ENCODE results near the gene NCK2.

The NCK2 gene

GRCh38 chr2:105800036-105800713 lies 55.5 kb downstream of the NCK2 start:
- H3K27me3 ChIP-seq (ENCODE audit: insufficient read depth, low read length, poor library complexity, severe bottlenecking): no peaks in the 10 kb centered on the region

GRCh38 chr2:105800953-105801635 lies 56.4 kb downstream of the NCK2 start:
- TF ChIP-seq EZH2phosphoT487 (IDR thresholded peaks at IDR 0.05; ENCODE audit: borderline replicate concordance): no peak
- TF ChIP-seq, protein P1, sequence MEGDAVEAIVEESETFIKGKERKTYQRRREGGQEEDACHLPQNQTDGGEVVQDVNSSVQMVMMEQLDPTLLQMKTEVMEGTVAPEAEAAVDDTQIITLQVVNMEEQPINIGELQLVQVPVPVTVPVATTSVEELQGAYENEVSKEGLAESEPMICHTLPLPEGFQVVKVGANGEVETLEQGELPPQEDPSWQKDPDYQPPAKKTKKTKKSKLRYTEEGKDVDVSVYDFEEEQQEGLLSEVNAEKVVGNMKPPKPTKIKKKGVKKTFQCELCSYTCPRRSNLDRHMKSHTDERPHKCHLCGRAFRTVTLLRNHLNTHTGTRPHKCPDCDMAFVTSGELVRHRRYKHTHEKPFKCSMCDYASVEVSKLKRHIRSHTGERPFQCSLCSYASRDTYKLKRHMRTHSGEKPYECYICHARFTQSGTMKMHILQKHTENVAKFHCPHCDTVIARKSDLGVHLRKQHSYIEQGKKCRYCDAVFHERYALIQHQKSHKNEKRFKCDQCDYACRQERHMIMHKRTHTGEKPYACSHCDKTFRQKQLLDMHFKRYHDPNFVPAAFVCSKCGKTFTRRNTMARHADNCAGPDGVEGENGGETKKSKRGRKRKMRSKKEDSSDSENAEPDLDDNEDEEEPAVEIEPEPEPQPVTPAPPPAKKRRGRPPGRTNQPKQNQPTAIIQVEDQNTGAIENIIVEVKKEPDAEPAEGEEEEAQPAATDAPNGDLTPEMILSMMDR (conservative IDR thresholded peaks at IDR 0.05; ENCODE audit: low read length): no peak
- Histone ChIP-seq H2AFZ (ENCODE audit: low read length) (no peak overlapping the region), H3K4me2 (ENCODE audit: low read depth, low read length, poor library complexity, severe bottlenecking) (no peak overlapping the region), H3F3A (ENCODE audit: low read depth) (peaks cover 9% of the 10 kb centered on the region; the same call in 1 of the 2 replicates), H4K20me1 (ENCODE audit: insufficient read depth, low read length, poor library complexity, severe bottlenecking) (no peaks in the 10 kb centered on the region), H3K9me2 (replicated peaks; ENCODE audit: low read depth, low read length) (no peaks in the 10 kb centered on the region), H3K4me1 (ENCODE audit: insufficient read depth, low read length, poor library complexity, severe bottlenecking) (peaks cover 78% of the 10 kb centered on the region), H3K9ac (ENCODE audit: low read depth, low read length, poor library complexity, severe bottlenecking) (no peak overlapping the region), H3K79me2 (ENCODE audit: insufficient read depth, low read length) (peaks cover 90% of the 10 kb centered on the region), H3K27me3 (ENCODE audit: insufficient read depth, low read length, poor library complexity, severe bottlenecking) (no peaks in the 10 kb centered on the region), H3K4me3 (ENCODE audit: low read length, poor library complexity, severe bottlenecking) (no peak overlapping the region), H3K9me3 (ENCODE audit: insufficient read depth, low read depth, low read length) (no peaks in the 10 kb centered on the region), H3K36me3 (ENCODE audit: insufficient read depth, low read length) (no peaks in the 10 kb centered on the region)

More at GRCh38 chr2:105800036-105800713, 55.5 kb downstream of the NCK2 start:
- peaks cover 87% of the 10 kb centered on the region for H3K4me1 ChIP-seq (ENCODE audit: insufficient read depth, low read length, poor library complexity, severe bottlenecking)
- H3K9me3 ChIP-seq (ENCODE audit: insufficient read depth, low read depth, low read length): no peaks in the 10 kb centered on the region
- H3F3A ChIP-seq (ENCODE audit: low read depth): peaks cover 12% of the 10 kb centered on the region; the same call in 1 of the 2 replicates
- H2AFZ ChIP-seq (ENCODE audit: low read length): no peak overlapping the region
- H3K4me2 ChIP-seq (ENCODE audit: low read depth, low read length, poor library complexity, severe bottlenecking): no peak overlapping the region
- TF ChIP-seq, protein P1 (conservative IDR thresholded peaks at IDR 0.05; ENCODE audit: low read length): no peak
- no peak for TF ChIP-seq EZH2phosphoT487 (IDR thresholded peaks at IDR 0.05; ENCODE audit: borderline replicate concordance)
- H4K20me1 ChIP-seq (ENCODE audit: insufficient read depth, low read length, poor library complexity, severe bottlenecking): no peaks in the 10 kb centered on the region
- H3K79me2 ChIP-seq (ENCODE audit: insufficient read depth, low read length): peaks cover 91% of the 10 kb centered on the region
- H3K4me3 ChIP-seq (ENCODE audit: low read length, poor library complexity, severe bottlenecking): no peak overlapping the region
- no peaks in the 10 kb centered on the region for H3K9me2 ChIP-seq (replicated peaks; ENCODE audit: low read depth, low read length)
- no peak overlapping the region for H3K9ac ChIP-seq (ENCODE audit: low read depth, low read length, poor library complexity, severe bottlenecking)
- H3K36me3 ChIP-seq (ENCODE audit: insufficient read depth, low read length): no peaks in the 10 kb centered on the region

- H3K9me3 ChIP-seq (ENCODE audit: insufficient read depth, low read depth, low read length): no peaks in the 10 kb centered on the region
- H4K20me1 ChIP-seq (ENCODE audit: insufficient read depth, low read length, poor library complexity, severe bottlenecking): no peaks in the 10 kb centered on the region
- H3K4me2 ChIP-seq (ENCODE audit: low read depth, low read length, poor library complexity, severe bottlenecking): no peak overlapping the region
- no peak for TF ChIP-seq EZH2phosphoT487 (IDR thresholded peaks at IDR 0.05; ENCODE audit: borderline replicate concordance)
- no peak overlapping the region for H2AFZ ChIP-seq (ENCODE audit: low read length)
- H3K79me2 ChIP-seq (ENCODE audit: insufficient read depth, low read length): peaks cover 91% of the 10 kb centered on the region
- H3K9ac ChIP-seq (ENCODE audit: low read depth, low read length, poor library complexity, severe bottlenecking): no peak overlapping the region
- H3K9me2 ChIP-seq (replicated peaks; ENCODE audit: low read depth, low read length): no peaks in the 10 kb centered on the region
- H3K36me3 ChIP-seq (ENCODE audit: insufficient read depth, low read length): no peaks in the 10 kb centered on the region
- H3K27me3 ChIP-seq (ENCODE audit: insufficient read depth, low read length, poor library complexity, severe bottlenecking): no peaks in the 10 kb centered on the region
- no peak overlapping the region for H3K4me3 ChIP-seq (ENCODE audit: low read length, poor library complexity, severe bottlenecking)
- 0 out of 2 replicates have a peak, but pooled peaks cover 1% of the 10 kb centered on the region for H3F3A ChIP-seq (ENCODE audit: low read depth)
- H3K4me1 ChIP-seq (ENCODE audit: insufficient read depth, low read length, poor library complexity, severe bottlenecking): peaks cover 69% of the 10 kb centered on the region
These were observed 57.2 kb downstream of the NCK2 start for GRCh38 chr2:105801961-105802360.

Data from Loucy (cell line).